ACHN (cell line): ENCODE measurements around the gene NSD1.
A peak's percentile ranks its signal among the peaks of the same experiment; 100 is the strongest.

Experiments used
- DNase-seq: peaks from one replicate; pipeline ENCODE4 v3.0.0-alpha.2; 2015
- in situ Hi-C: cut with HindIII; loops from 2 replicates; pipeline ENCODE4 v1.10.0; 2017; ENCODE audit warnings: low sequenced_read_pairs, low pct_ligation_motif_present, low pct_unique_long_range_greater_than_20kb

NSD1 gene

DNA sequence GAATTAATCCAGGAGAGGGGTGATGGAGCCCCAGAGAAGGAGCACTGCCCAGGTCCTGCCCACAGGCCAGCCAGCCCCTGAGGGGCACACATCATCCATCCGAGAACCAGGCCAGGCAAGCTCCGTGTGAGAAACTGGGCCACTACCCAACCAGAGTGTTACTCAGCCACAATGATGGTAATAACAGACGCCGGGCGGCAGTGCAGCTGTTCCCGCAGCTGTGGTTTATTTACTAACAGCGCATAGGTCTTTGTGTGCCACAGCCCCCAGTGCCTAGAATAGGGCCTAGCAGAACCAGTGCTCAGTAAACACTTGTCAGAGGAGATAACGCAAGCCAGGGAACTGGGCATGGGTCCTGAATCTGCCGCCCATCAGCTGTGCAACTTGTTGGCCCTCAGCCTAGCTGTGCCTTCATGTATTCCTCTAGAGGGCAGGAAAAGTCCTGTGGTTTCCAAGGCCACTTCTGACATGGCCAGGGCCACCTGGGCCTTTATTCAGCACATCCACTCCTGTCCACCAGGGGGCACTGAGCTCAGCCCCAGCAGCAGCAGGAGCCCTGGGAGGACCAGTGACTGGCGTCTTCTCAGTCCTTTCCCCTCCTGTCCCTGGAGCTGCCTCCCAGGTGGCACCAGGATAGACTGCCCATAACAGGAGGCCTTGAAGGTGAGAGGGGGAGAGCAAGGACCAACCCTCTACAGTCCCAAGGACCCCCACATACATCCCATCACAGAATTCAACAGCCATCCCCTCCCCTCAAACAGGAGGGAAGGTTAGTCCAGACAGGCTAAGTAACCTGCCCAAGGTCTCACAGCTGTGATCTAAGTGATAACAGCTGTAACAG, 176.0 kb downstream of the NSD1 start:
- DNase-seq: peak; percentile 66
- in situ Hi-C loops: no loop called here

DNA sequence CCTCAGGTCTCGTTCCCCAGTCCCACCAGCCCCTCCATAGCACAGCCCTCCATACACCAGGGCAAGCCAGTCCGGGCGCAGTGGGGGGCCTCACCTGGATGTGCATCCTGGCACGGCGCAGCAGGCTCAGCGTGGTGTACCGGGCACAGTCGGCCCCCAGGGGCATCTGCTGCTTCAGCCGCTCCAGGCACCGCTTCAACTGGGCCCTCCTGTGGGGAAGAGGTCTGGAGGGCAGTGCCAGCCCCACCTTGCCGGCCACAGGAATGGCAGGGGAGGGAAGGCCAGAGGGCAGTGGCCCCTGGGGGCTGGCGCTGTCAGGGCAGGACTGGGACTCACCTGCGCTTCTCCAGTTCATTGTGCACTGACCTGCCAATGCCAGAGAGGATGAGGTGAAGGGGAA, 176.8 kb downstream of the NSD1 start:
- in situ Hi-C loops: no loop called here

DNA sequence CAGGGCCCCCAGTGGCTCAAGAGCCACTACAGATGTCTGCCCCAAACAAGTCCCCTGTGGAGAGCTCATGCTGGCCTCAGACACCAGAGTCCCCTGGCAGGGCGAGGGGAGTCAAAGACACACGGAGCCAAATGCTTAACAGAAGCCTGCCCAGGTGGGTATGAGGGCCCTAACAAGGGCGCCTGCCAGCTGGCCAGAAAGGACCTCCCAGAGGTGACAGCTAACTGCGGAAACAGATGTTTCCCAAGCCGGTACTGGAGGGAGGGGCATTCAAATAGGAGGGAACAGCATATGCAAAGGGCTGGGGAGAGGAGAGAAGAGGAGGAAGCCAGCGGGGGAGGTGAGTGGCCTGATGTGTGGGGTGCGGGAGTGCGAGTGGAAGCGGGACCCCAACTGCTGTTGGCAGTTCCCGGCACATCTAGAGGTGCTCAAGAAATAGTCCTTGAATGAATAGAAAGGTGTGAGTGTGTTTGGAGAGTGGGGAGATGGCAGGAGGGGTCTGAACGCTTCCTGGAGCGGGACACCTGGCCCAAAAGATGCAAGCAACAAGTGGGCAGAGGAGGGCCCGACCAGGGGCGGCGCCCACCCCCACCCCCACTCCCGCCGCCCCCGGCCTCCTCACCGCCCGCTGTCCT, 177.3 kb downstream of the NSD1 start:
- in situ Hi-C loops: no loop called here
- DNase-seq: no peak

More for the DNA sequence above, 176.8 kb downstream of the NSD1 start:
- DNase-seq: no peak

DNA sequence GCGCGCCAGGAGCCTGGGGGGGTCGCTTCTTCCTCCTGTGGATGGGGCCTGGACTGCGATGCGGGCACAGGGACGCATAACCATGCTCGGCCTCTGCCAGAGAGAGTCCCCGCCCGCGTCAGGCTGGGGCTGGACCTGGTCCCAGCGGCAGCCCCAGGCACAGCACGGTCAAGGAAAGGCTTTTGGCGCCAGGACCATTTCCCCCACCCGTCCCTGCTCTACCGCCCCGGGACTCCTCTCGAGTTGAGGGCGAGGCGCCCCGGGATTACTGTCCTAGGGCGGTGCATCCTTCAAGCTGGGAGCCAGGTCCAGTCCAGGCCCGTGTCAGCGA, 177.8 kb downstream of the NSD1 start:
- in situ Hi-C loops: no loop called here
- peak; percentile 12 for DNase-seq

DNA sequence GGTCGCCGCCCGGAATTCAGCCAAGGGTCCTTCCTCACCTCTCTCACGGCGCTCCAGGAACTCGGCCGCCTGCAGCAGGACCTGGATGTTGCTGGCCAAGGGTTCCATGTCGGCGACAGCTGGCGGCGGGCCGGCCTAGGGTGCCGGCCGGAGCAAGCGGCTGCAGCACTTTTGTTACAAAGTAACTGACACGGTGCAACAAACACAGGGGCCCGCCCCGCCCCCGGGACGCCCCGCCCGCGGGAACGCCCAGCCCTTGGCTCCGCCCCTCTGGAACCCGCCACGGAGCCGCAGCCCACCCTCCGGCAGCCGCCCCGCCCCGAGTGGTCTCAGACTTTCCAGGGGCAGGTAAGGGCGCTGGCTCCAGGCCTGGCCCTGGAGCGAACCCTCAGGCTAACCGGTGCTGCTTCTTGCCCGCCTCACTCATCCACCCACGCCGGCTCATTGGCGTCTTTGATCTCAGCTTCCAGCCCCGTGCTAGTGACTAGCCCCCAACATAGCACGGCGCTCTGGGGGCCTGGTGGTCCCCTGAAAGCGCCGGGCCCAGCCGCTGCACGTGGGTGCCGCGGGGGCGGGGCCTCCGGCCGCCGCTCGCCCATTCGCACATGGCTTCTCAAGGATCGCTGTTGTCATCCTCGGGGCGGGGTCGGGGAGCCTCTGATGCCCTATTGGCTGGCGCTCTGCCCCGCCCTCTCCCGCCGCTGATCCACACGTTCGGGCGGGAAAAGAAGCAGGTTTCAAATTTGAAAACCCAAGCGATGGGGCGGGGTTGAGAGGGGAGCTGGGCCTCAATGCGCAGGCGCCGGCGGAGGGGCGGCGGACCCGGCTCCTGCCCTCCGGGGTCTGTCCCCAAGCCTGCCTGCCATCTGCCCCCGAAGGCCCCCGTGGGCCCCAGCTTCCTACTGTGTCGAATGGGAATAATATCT, 178.4 kb downstream of the NSD1 start, which contains the start of gene MXD3:
MXD3 (minus strand) TSS at position 176 of the 926 bp plus-strand sequence; CDS start at position 108, 68 bp downstream.
- DNase-seq: peak; percentile 96
- in situ Hi-C loops: no loop called here

DNA sequence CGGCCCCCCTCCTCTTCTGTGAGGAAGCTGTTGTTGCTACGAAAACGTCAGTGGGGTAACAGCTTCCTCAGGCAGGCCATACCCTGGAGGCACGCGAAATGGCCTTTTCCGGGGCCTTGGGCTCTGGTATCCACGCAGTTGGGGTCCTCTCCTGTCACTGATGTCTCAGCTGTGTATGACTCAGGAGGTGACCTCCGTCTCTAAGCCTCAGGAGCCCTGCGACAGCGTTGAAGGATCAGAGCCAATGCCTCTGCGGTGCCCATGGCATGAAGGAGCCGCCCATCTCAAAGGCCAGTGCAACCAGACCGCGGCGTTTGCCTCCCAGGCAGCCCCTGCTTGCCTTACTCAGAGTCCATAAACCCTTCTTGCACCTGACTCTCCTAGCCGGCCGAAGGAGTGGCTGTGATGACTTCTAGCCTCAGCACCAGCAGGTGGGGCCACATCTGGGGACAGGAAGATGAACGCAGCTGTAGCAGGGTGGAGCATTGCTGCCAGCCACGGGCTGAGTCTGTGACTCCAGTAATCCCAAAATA, 179.1 kb downstream of the NSD1 start:
- in situ Hi-C loops: no loop called here
- DNase-seq: peak; percentile 49

DNA sequence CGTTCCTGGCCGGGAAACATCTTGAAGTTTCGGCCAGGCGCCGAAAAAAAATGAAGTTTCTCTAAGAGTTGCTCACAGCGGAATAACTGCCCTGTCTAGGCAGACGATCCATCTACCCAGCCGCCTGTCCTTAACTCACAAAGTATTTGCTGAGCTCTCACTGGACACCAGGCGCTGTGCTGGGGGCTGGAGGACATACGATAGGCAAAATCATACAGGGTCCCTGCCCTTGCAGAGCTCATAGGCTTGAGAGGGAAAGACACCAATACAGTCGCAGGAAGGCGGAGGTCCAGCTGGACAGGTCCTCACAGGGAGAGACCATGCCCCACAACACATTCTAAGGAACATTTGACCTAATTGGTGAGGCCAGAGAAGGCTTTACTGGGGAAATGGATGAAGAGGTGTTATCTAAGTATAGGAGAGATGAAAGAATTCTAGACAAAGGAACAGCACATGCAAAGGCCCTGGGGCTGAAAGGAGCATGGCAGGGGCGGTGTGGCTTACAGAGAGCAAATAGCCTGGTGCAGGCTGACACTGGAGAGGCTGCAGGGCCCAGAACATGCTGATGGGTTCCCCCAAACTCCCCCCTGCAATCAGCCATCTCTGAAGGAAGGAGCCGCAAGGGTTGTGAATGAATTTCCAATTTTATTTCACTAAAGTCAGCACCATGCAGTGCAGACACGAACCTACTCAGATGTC, 180.1 kb downstream of the NSD1 start:
- in situ Hi-C loops: no loop called here

DNA sequence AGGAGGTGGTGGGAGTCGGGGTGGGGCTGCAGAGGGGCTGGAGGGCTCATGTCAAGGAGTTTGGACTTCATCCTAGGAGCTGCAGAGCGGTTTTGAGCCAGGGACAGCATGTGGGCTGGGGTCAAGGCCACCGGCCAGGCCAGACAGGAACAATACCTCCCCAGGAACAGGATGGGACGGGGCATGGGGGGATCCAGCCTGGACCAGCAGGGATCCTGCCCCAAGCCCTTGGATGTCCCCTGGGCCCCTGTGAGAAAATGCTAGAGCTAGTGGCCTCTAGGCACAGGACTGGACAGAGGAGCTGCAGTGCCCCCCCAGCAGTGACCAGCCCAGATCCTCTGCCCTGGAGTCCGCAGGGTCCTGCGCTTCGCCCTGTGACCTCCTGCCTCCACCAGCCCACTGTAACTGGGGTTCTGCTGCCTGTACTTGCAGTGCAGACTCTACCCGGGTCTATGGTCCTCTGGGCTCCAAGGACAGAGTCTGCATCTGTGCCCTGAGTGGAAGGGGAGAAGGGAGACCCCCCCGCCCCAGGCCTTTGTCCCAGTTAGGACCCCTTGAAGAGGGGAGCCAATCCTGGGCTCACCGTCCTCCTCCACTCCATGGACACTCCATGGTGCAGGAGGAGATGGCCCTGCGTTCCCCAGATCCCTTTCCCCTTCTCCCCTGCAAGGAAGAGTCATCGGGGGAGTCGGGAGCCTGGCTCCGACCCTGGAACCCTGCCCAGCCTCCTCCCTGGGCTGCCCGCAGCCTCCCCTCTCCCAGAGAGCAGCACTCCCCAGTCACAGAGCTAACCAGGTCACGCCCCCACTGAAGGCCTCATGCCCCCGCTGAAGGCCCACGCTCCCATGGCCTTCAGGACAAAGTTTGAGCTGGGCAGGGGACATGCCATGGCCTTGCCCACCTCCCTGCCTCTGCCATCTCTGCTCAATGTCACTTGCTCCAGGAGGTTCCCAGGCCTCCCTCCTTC, 181.1 kb downstream of the NSD1 start:
- DNase-seq: no peak
- in situ Hi-C loops: no loop called here

More for the DNA sequence above, 180.1 kb downstream of the NSD1 start:
- DNase-seq: no peak

DNA sequence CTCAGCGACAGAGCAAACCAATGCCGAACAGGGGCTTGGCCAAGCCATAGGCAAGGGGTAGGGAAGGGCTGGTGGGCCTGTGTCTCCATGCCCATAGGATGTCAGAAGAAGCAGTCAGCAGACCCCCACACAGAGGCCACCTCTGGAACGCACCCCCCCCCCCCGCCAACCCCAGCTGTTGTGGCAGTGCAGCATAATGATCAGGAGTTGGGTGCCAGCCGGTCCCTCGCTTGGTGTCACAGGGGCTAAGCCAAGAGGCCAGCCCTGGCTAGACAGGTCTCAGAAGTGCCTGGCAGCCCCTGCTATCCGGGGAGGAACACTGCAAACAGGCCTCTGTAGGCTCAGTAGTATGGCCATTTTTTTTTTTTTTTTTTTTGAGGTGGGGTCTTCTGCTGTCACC, 181.8 kb downstream of the NSD1 start:
- no peak for DNase-seq
- in situ Hi-C loops: no loop called here

DNA sequence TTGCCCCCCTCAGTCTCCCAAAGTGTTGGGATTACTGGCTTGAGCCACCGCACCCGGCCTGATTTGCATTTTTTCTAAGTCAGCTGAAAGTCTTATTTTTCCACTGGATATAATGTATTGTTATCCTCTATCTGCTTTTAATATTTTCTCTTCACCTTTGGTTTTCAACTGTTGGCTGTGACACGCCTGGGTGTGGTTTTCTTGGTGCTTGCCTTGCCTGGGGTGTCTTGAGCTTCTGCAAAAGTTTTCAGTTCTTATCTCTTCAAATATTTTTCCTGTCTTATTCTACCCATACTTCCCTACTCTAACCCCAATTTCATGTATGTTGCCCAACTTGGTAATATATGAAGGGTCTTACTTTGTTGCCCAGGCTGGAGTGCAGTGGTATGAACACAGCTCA, 182.4 kb downstream of the NSD1 start:
- in situ Hi-C loops: no loop called here
- DNase-seq: no peak

DNA sequence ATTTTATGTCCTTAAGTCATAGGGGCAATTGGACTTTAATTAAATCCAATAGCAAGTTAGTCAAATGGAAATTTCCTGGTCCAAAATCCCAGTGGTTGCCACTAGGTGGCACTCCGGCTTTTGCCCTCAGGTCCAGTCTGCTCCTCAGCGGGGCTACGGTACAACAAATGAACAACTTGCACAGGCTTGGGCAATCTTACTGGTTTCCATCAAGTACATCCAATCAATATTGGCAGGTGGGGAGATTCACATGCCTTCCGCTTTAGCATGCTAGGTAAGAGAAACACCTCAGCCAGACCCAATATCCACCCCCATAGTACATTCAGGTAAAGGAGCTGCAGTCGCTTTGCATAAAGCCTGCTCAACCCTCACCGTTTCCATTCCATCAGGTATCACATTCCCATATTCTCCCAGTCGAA, 184.4 kb downstream of the NSD1 start:
- in situ Hi-C loops: no loop called here
- peak; percentile 70 for DNase-seq

DNA sequence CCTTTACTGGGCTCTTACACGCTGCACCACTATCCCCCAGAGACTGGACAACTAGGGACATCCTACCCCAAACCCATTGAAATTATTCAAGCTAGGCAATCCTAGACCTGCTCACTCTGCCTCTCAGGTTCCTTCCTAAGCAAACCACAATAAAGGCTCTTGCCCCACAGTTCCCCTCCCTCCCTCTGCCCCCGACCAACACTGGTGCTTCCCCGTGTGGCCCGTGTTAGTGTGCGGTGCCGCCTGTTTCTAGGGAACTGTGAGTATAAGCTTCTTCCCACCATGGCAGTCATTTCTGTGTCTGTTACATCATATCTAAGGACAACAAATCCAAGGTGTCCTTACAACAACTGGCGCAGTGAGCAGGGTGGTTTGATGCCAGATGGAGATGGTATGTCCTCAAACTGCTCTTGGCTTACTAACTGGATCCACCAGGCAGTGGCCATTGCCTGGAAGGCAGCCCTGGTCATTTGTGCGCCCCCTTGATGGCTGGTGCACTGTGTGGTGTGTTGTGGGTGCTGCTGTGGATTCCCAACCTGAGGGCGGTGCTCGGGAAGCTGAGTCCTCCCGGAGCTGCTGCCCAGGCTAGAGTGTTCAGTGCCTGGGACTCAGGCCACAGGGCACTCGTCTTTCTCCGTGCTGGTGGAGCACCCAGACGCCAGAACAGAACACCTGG, 186.5 kb downstream of the NSD1 start:
- DNase-seq: no peak
- in situ Hi-C loops: no loop called here

DNA sequence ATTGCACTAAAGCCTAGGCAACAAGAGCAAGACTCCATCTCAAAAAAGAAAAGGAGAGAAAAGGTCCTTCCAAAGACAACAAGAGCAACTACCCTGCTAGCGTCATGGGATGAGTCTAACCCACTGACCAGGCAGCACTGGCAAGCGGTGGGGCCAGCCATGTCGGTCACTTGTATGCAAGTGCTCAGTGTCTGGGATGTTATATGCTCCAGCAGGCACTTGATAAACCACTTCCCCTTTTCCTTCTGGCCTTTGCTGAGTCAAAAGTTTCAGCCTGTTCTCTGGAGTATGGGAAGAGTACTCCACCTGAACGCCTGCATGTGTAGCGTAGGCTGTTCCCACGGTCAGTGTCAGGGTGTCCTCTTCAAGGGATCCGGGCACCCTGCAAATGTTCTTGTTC, 187.3 kb downstream of the NSD1 start:
- no peak for DNase-seq

DNA sequence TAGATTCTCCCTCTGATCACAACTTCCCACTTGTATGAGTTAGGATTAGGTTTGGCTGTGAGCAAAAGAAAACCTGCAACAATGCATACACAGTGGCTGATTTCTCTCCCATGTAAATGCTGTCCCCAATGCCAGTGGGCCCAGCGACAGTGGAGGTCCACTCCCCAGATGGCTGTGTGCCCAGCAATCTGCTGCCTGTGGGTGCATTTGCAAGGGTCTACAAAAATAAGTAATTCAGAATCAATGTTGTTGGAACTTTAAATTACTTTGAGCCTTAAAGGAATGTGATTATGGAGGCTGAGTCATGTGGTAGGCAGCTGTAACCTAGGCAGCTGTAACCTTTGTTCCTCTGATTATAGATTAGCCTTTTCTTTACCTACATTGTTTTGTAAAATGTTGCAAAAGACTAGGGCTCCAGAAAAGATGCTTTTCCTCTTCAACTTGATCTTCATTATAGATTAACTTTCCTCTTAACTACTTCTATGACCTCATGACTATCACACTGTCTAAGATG, 192.4 kb downstream of the NSD1 start:
- in situ Hi-C loops: no loop called here
- DNase-seq: peak; percentile 40

More for the DNA sequence above, 187.3 kb downstream of the NSD1 start:
- in situ Hi-C loops: no loop called here

DNA sequence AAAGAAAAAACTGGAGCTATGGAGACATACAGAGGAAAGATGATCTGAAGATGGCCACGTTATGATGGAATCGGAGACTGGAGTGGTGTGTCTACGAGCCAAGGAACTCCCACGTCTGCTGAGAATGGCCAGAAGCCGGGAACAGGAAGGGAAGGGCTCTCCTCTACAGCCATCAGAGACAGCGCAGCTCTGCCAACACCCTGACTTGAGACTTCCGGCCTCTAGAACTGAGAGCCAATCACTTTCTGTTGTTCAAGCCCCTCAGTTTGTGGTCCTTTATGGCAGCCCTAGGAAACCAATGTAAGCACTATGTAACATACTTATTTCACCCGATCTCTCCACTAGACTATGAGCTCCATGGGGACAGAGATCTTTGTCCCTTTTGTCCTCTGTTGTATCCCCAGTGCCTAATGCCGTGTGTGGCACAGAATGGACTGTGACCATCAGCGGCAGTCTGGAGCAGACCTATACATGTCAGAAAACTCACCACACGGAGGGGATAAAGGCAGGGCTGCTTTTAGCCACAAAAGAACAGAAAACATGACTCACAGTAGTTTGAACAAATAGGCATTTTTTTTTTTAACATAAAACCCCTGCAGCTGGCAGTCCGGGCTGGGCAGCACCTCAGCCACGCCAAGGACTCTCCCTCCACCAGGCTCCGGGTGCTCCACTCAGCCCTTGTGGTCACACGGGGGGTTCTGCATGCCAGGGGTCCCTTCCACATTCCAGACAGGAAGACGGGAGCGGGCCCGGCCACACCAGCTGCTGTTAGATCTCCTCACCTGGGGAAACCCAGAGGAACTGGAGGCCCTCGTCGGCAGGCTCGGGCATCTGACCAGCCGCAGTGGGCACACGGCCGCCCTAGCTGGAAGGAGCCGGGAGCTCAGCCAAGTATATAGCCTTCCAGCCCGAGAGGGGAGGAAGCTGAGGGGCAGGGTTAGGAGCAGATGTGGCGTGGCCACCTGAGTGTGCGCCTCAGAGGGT, 194.3 kb downstream of the NSD1 start:
- in situ Hi-C loops: no loop called here
- peak; percentile 34 for DNase-seq
